H9 (cell line): ENCODE measurements around the gene KIAA1328. TPM values are rescaled to one million over a fixed set of nuclear protein-coding genes. Genes with fewer than 3 reads are reported as not detected.

Experiments
- DNase-seq: peaks from one replicate; pipeline ENCODE4 v3.0.0-alpha.2; 2017
- H2AFZ ChIP-seq: one replicate; pipeline ENCODE4 v1.6.1; 2013; ENCODE audit warnings: mild to moderate bottlenecking, low read length, control low read depth, moderate library complexity
- H2AK5ac ChIP-seq: 2 replicates; pipeline ENCODE4 v1.6.1; 2013; ENCODE audit warnings: low read length, control low read depth, mixed read lengths; ENCODE audit not compliant: insufficient read length
- H2BK120ac ChIP-seq: one replicate; pipeline ENCODE4 v1.6.1; 2013; ENCODE audit warnings: low read depth, mild to moderate bottlenecking, low read length, control low read depth, inconsistent platforms; ENCODE audit not compliant: poor library complexity, severe bottlenecking
- H2BK12ac ChIP-seq: 2 replicates; pipeline ENCODE4 v1.6.1; 2013; ENCODE audit warnings: low read length, control low read depth, mixed read lengths, low read depth; ENCODE audit not compliant: insufficient read length
- H2BK15ac ChIP-seq: 2 replicates; pipeline ENCODE4 v1.6.1; 2013; ENCODE audit warnings: low read depth, low read length, control low read depth
- H2BK20ac ChIP-seq: one replicate; pipeline ENCODE4 v1.6.1; 2013; ENCODE audit warnings: low read depth, mild to moderate bottlenecking, low read length, control low read depth, inconsistent platforms; ENCODE audit not compliant: poor library complexity, severe bottlenecking
- H2BK5ac ChIP-seq: 2 replicates; pipeline ENCODE4 v1.6.1; 2013; ENCODE audit warnings: low read length, control low read depth, mixed read lengths; ENCODE audit not compliant: insufficient read length
- H3K14ac ChIP-seq: 2 replicates; pipeline ENCODE4 v1.6.1; 2013; ENCODE audit warnings: low read length, control low read depth; ENCODE audit not compliant: insufficient read depth
- H3K18ac ChIP-seq: 2 replicates; pipeline ENCODE4 v1.6.1; 2013; ENCODE audit warnings: low read depth, mild to moderate bottlenecking, mixed read lengths, low read length, control low read depth; ENCODE audit not compliant: insufficient read length
- H3K23ac ChIP-seq: 2 replicates; pipeline ENCODE4 v1.6.1; 2013; ENCODE audit warnings: low read length, control low read depth, mixed read lengths, low read depth; ENCODE audit not compliant: insufficient read length
- H3K23me2 ChIP-seq: 2 replicates; pipeline ENCODE4 v1.6.1; 2013; ENCODE audit warnings: low read depth, mild to moderate bottlenecking, mixed read lengths, low read length, control low read depth; ENCODE audit not compliant: insufficient read length, poor library complexity, severe bottlenecking
- H3K27ac ChIP-seq: 2 replicates; pipeline ENCODE4 v1.5.1; 2013; ENCODE audit warnings: low read length, control low read depth, mixed read lengths, low read depth; ENCODE audit not compliant: insufficient read length
- H3K27me3 ChIP-seq: 2 replicates; pipeline ENCODE4 v1.6.1; 2013; ENCODE audit warnings: low read length, control low read depth, inconsistent platforms; ENCODE audit not compliant: insufficient read depth
- H3K4ac ChIP-seq: 2 replicates; pipeline ENCODE4 v1.6.1; 2013; ENCODE audit warnings: low read depth, mild to moderate bottlenecking, control low read depth, inconsistent platforms, low read length, moderate library complexity
- H3K4me1 ChIP-seq: 2 replicates; pipeline ENCODE4 v1.6.1; 2013; ENCODE audit warnings: low read length, control low read depth, inconsistent platforms; ENCODE audit not compliant: insufficient read depth
- H3K4me2 ChIP-seq: 2 replicates; pipeline ENCODE4 v1.6.1; 2013; ENCODE audit warnings: low read length, control low read depth, mixed read lengths; ENCODE audit not compliant: insufficient read length, insufficient read depth
- H3K56ac ChIP-seq: 2 replicates; pipeline ENCODE4 v1.6.1; 2013; ENCODE audit warnings: low read depth, mild to moderate bottlenecking, mixed read lengths, low read length, control low read depth; ENCODE audit not compliant: insufficient read length
- H3K79me1 ChIP-seq: 2 replicates; pipeline ENCODE4 v1.6.1; 2013; ENCODE audit warnings: low read depth, mild to moderate bottlenecking, moderate library complexity, low read length, control low read depth, inconsistent platforms; ENCODE audit not compliant: insufficient read depth, poor library complexity, severe bottlenecking
- H3K79me2 ChIP-seq: 2 replicates; pipeline ENCODE4 v1.6.1; 2013; ENCODE audit warnings: low read length, control low read depth, inconsistent platforms; ENCODE audit not compliant: insufficient read depth
- H3K9ac ChIP-seq: 2 replicates; pipeline ENCODE4 v1.6.1; 2013; ENCODE audit warnings: low read length, control low read depth, mixed read lengths; ENCODE audit not compliant: insufficient read length; ENCODE audit errors: extremely low read depth
- H3K9me3 ChIP-seq: one replicate; pipeline ENCODE4 v1.6.1; 2013; ENCODE audit warnings: low read depth, low read length, inconsistent platforms; ENCODE audit not compliant: control insufficient read depth
- H3T11ph ChIP-seq: one replicate; pipeline ENCODE4 v1.6.1; 2013; ENCODE audit warnings: mild to moderate bottlenecking, low read length, control low read depth, inconsistent platforms
- H4K20me1 ChIP-seq: one replicate; pipeline ENCODE4 v1.6.1; 2013; ENCODE audit not compliant: control insufficient read depth, insufficient read length, insufficient read depth
- H4K5ac ChIP-seq: 2 replicates; pipeline ENCODE4 v1.6.1; 2013; ENCODE audit warnings: low read depth, mild to moderate bottlenecking, mixed read lengths, low read length, control low read depth; ENCODE audit not compliant: insufficient read length
- H4K8ac ChIP-seq: replicated peaks from 2 replicates; pipeline ENCODE4 v1.6.1; 2013; ENCODE audit warnings: low read length, control low read depth, mixed read lengths, low read depth; ENCODE audit not compliant: insufficient read length
- H4K91ac ChIP-seq: 2 replicates; pipeline ENCODE4 v1.6.1; 2013; ENCODE audit warnings: low read depth, mild to moderate bottlenecking, moderate library complexity, mixed read lengths, low read length, control low read depth; ENCODE audit not compliant: insufficient read length
- H3K27ac Mint-ChIP-seq, 3 experiments: 2 replicates in 2 of 3; 3 replicates in 1 of 3; pipeline ENCODE4 v1.8.0; 2020 to 2021; ENCODE audit warnings: mixed read lengths in 3 of 3, mild to moderate bottlenecking in 1 of 3, moderate library complexity in 1 of 3
- H3K27me3 Mint-ChIP-seq: 2 replicates; pipeline ENCODE4 v1.8.0; 2021; ENCODE audit warnings: low read depth, mild to moderate bottlenecking, moderate library complexity, mixed read lengths
- H3K36me3 Mint-ChIP-seq, 3 experiments: 2 replicates in 2 of 3; 3 replicates in 1 of 3; pipeline ENCODE4 v1.8.0; 2020 to 2021; ENCODE audit warnings: low read depth in 3 of 3, mixed read lengths in 3 of 3; ENCODE audit not compliant: insufficient read depth in 1 of 3
- H3K4me1 Mint-ChIP-seq, 2 experiments: 2 replicates each; pipeline ENCODE4 v1.8.0; 2020; ENCODE audit warnings: mixed read lengths in 2 of 2
- H3K4me3 Mint-ChIP-seq, 2 experiments: 2 replicates in 1 of 2; 3 replicates in 1 of 2; pipeline ENCODE4 v1.8.0; 2020 to 2021; ENCODE audit warnings: mild to moderate bottlenecking in 2 of 2, mixed read lengths in 2 of 2, moderate library complexity in 1 of 2
- H3K9me3 Mint-ChIP-seq, 2 experiments: 2 replicates in 1 of 2; 3 replicates in 1 of 2; pipeline ENCODE4 v1.8.0; 2020; ENCODE audit warnings: mild to moderate bottlenecking in 2 of 2, mixed read lengths in 2 of 2, moderate library complexity in 1 of 2
- CTCF ChIP-seq: fragments of 200-600 bp; sonication (generic); conservative IDR thresholded peaks from 3 replicates; pipeline ENCODE4 v1.8.0; 2021; ENCODE audit warnings: antibody characterized with exemption, mild to moderate bottlenecking
- WGBS: extraction: QIAGEN DNeasy Blood & Tissue Kit; methylation state at CpG from one replicate; pipeline ENCODE4 v1.1.7; 2013; ENCODE audit warnings: missing lambda C conversion rate, low lambda C conversion rate, mixed read lengths; ENCODE audit not compliant: insufficient read length; ENCODE audit errors: extremely low coverage; 5-methylcytosine and 5-hydroxymethylcytosine counted together
- total RNA-seq: library from RNA; stranded (reverse); gene quantifications from 2 replicates; pipeline ENCODE4 v1.2.1, GENCODE V29; 2021

Gene KIAA1328
- total RNA-seq, 1 experiment from 2014 or later: 4.9 TPM

- Histone ChIP-seq H3K4me2 (no peak overlapping the region), H4K8ac (no peak overlapping the region), H3K27me3 (no peaks in the 10 kb centered on the region), H2BK15ac (no peak overlapping the region), H2AFZ (no peak overlapping the region), H3K23ac (no peak overlapping the region), H3K18ac (no peak overlapping the region), H3K9me3 (no peaks in the 10 kb centered on the region), H3K4me1 (peaks cover 7% of the 10 kb centered on the region; the same call in 1 of the 2 replicates), H2BK20ac (peak overlapping the region; percentile 90), H2BK120ac (no peak overlapping the region), H3K79me1 (no peaks in the 10 kb centered on the region), H3K9ac (no peak overlapping the region), H3K23me2 (no peaks in the 10 kb centered on the region), H4K5ac (no peak overlapping the region), H3T11ph (no peak overlapping the region), H3K14ac (no peak overlapping the region), H3K27ac (no peak overlapping the region), H4K20me1 (no peaks in the 10 kb centered on the region), H2BK12ac (no peak overlapping the region), H3K79me2 (no peaks in the 10 kb centered on the region), H4K91ac (no peak overlapping the region), H2BK5ac (no peak overlapping the region), H3K4ac (no peak overlapping the region), H2AK5ac (no peak overlapping the region), H3K56ac (no peak overlapping the region)
- WGBS: no CpG with 5 or more reads among the region's 1 CpG
- H3K4me1 Mint-ChIP-seq: peaks cover 50 to 58% of the 10 kb centered on the region in 2 experiments
- no peak overlapping the region for H3K4me3 Mint-ChIP-seq
- peak overlapping the region in 1 of 3 experiments; percentile 62; a peak in 2 of 7 replicates for H3K27ac Mint-ChIP-seq
- H3K27me3 Mint-ChIP-seq: no peaks in the 10 kb centered on the region
- no peak for TF ChIP-seq CTCF
- no peak for DNase-seq
- H3K36me3 Mint-ChIP-seq: peaks cover 0 to 2% (median 1%) of the 10 kb centered on the region in 3 experiments; a peak in 2 of 7 replicates
- H3K9me3 Mint-ChIP-seq: no peaks in the 10 kb centered on the region
Measured at GRCh38 chr18:37161491-37161890, 332.6 kb downstream of the KIAA1328 start.
